ENCODE data around the gene MT1H.

- TF ChIP-seq, protein P1, sequence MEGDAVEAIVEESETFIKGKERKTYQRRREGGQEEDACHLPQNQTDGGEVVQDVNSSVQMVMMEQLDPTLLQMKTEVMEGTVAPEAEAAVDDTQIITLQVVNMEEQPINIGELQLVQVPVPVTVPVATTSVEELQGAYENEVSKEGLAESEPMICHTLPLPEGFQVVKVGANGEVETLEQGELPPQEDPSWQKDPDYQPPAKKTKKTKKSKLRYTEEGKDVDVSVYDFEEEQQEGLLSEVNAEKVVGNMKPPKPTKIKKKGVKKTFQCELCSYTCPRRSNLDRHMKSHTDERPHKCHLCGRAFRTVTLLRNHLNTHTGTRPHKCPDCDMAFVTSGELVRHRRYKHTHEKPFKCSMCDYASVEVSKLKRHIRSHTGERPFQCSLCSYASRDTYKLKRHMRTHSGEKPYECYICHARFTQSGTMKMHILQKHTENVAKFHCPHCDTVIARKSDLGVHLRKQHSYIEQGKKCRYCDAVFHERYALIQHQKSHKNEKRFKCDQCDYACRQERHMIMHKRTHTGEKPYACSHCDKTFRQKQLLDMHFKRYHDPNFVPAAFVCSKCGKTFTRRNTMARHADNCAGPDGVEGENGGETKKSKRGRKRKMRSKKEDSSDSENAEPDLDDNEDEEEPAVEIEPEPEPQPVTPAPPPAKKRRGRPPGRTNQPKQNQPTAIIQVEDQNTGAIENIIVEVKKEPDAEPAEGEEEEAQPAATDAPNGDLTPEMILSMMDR (IDR thresholded peaks at IDR 0.05): no peak
- TF ChIP-seq EZH2 (IDR thresholded peaks at IDR 0.05; ENCODE audit: borderline replicate concordance, insufficient read depth, low read depth, low read length, poor library complexity, severe bottlenecking): no peak
These were observed 37.8 kb upstream of the MT1H start for GRCh38 chr16:56631832-56632155.

Data from B cell (primary cell).